ENCODE results near the gene PAK1IP1.

GRCh38 chr6:10655508-10656055, 39.2 kb upstream of the PAK1IP1 start:
- TF ChIP-seq CTCF (IDR thresholded peaks at IDR 0.05; ENCODE audit: insufficient read depth, low read length) = no peak
- no peak for TF ChIP-seq REST (IDR thresholded peaks at IDR 0.05; ENCODE audit: insufficient replicate concordance, low read depth)
- no peak for TF ChIP-seq POLR2AphosphoS5 (IDR thresholded peaks at IDR 0.05; ENCODE audit: low read depth)
